HepG2 (cell line): ENCODE measurements around the gene WDR5B. TPM values are rescaled to one million over a fixed set of nuclear protein-coding genes. Genes with fewer than 3 reads are reported as not detected.
A peak's percentile ranks its signal among the peaks of the same experiment; 100 is the strongest.

Source experiments
- AHR ChIP-seq: IDR thresholded peaks from 2 replicates; pipeline ENCODE4 v1.6.1; 2018; ENCODE audit warnings: missing genetic modification reagents, missing compliant biosample characterization
- ERF ChIP-seq: IDR thresholded peaks from 2 replicates; pipeline ENCODE4 v1.6.1; 2018; ENCODE audit warnings: missing biosample characterization, missing genetic modification reagents
- FIP1L1 ChIP-seq: fragments of 200-400 bp; formaldehyde crosslinking; IDR thresholded peaks from 2 replicates; pipeline ENCODE4 v1.6.1; 2018; ENCODE audit warnings: low read depth, mild to moderate bottlenecking, low read length, moderate library complexity, borderline replicate concordance; ENCODE audit not compliant: insufficient read depth
- FLYWCH1 ChIP-seq: sonication (generic); formaldehyde crosslinking; IDR thresholded peaks from 2 replicates; pipeline ENCODE4 v1.8.1; 2023; ENCODE audit warnings: mild to moderate bottlenecking, missing genetic modification reagents
- IRX3 ChIP-seq: sonication (generic); formaldehyde crosslinking; IDR thresholded peaks from 2 replicates; pipeline ENCODE4 v1.8.1; 2023; ENCODE audit warnings: mild to moderate bottlenecking, low read depth, missing genetic modification reagents, borderline replicate concordance
- NR3C1 ChIP-seq: sonication (generic); formaldehyde crosslinking; IDR thresholded peaks from 2 replicates; pipeline ENCODE4 v1.4.0; 2020; ENCODE audit warnings: missing genetic modification reagents
- NRL ChIP-seq: sonication (generic); formaldehyde crosslinking; IDR thresholded peaks from 2 replicates; pipeline ENCODE4 v1.5.0; 2020; ENCODE audit warnings: missing genetic modification reagents, mild to moderate bottlenecking, moderate library complexity, borderline replicate concordance
- RCOR2 ChIP-seq: IDR thresholded peaks from 2 replicates; pipeline ENCODE4 v1.6.1; 2016; ENCODE audit warnings: missing biosample characterization, missing genetic modification reagents
- SETDB1 ChIP-seq: sonication (generic); formaldehyde crosslinking; IDR thresholded peaks from 2 replicates; pipeline ENCODE4 v1.5.1; 2020; ENCODE audit warnings: missing genetic modification reagents, mild to moderate bottlenecking, borderline replicate concordance
- TFE3 ChIP-seq: IDR thresholded peaks from 2 replicates; pipeline ENCODE4 v1.6.1; 2016
- USF2 ChIP-seq, 2 experiments: sonication (generic) in 1 of 2; formaldehyde crosslinking in 1 of 2; IDR thresholded peaks; 2 replicates each; pipeline versions ENCODE4 v1.5.1 to v1.6.1; 2011 to 2020; ENCODE audit warnings: borderline replicate concordance in 1 of 2, low read depth in 1 of 2, low read length in 1 of 2, mild to moderate bottlenecking in 1 of 2, missing genetic modification reagents in 1 of 2, moderate library complexity in 1 of 2
- ZBTB20 ChIP-seq: sonication (generic); formaldehyde crosslinking; IDR thresholded peaks from 2 replicates; pipeline ENCODE4 v1.8.1; 2023; ENCODE audit warnings: missing genetic modification reagents, low read depth, mild to moderate bottlenecking, borderline replicate concordance
- ZIK1 ChIP-seq: sonication (generic); formaldehyde crosslinking; IDR thresholded peaks from 2 replicates; pipeline ENCODE4 v1.5.0; 2020; ENCODE audit warnings: mild to moderate bottlenecking, low read depth, missing genetic modification reagents, borderline replicate concordance
- ZNF264 ChIP-seq: sonication (generic); formaldehyde crosslinking; IDR thresholded peaks from 2 replicates; pipeline ENCODE4 v1.4.0; 2020; ENCODE audit warnings: missing genetic modification reagents
- ZNF382 ChIP-seq: sonication (generic); formaldehyde crosslinking; IDR thresholded peaks from 2 replicates; pipeline ENCODE4 v1.5.0; 2020; ENCODE audit warnings: missing genetic modification reagents, mild to moderate bottlenecking, borderline replicate concordance
- ZNF468 ChIP-seq: sonication (generic); formaldehyde crosslinking; IDR thresholded peaks from 2 replicates; pipeline ENCODE4 v1.8.0; 2022; ENCODE audit warnings: mild to moderate bottlenecking, moderate library complexity, missing genetic modification reagents
- ZNF510 ChIP-seq: sonication (generic); formaldehyde crosslinking; IDR thresholded peaks from 2 replicates; pipeline ENCODE4 v1.4.0; 2020; ENCODE audit warnings: low read depth, mild to moderate bottlenecking, missing genetic modification reagents
- ZNF512 ChIP-seq: sonication (generic); formaldehyde crosslinking; IDR thresholded peaks from 2 replicates; pipeline ENCODE4 v1.4.0; 2020; ENCODE audit warnings: mild to moderate bottlenecking, missing genetic modification reagents
- ZNF564 ChIP-seq: sonication (generic); formaldehyde crosslinking; IDR thresholded peaks from 2 replicates; pipeline ENCODE4 v1.8.1; 2023; ENCODE audit warnings: mild to moderate bottlenecking, missing genetic modification reagents
- ZNF792 ChIP-seq: IDR thresholded peaks from 2 replicates; pipeline ENCODE4 v1.6.1; 2016
- polyA plus RNA-seq, 8 experiments: library from polyadenylated mRNA; depleted of rRNA in 3 of 8; stranded (reverse) in 7 of 8; unstranded in 1 of 8; fragments of >200 nt; fragmentation: Illumina TruSeq in 4 of 8; extraction: Trizol in 4 of 8; gene quantifications; 2 replicates each; pipeline versions ENCODE4 v1.2.1 to v1.2.3, GENCODE V29; 2011 to 2016; ENCODE audit warnings: low read depth in 4 of 8, missing spikeins in 1 of 8, mixed read lengths in 1 of 8; ENCODE audit not compliant: insufficient read depth in 1 of 8
- total RNA-seq, 5 experiments: library from RNA; depleted of rRNA; stranded (reverse); fragments of >200 nt; fragmentation: Illumina TruSeq; extraction: Trizol; gene quantifications; 2 replicates each; pipeline ENCODE4 v1.2.3, GENCODE V29; 2016; ENCODE audit warnings: low read depth in 1 of 5
- TF ChIP-seq, protein P1 (sequence below): sonication (generic); formaldehyde crosslinking; IDR thresholded peaks from 2 replicates; pipeline ENCODE4 v1.8.0; 2022; ENCODE audit warnings: mild to moderate bottlenecking, missing genetic modification reagents

The WDR5B gene
- total and polyA plus RNA-seq, 2 of the 13 experiments (the other 11 are each of a cell fraction or from before 2014, with no cell fraction given): 2.5 to 3.6 TPM

DNA sequence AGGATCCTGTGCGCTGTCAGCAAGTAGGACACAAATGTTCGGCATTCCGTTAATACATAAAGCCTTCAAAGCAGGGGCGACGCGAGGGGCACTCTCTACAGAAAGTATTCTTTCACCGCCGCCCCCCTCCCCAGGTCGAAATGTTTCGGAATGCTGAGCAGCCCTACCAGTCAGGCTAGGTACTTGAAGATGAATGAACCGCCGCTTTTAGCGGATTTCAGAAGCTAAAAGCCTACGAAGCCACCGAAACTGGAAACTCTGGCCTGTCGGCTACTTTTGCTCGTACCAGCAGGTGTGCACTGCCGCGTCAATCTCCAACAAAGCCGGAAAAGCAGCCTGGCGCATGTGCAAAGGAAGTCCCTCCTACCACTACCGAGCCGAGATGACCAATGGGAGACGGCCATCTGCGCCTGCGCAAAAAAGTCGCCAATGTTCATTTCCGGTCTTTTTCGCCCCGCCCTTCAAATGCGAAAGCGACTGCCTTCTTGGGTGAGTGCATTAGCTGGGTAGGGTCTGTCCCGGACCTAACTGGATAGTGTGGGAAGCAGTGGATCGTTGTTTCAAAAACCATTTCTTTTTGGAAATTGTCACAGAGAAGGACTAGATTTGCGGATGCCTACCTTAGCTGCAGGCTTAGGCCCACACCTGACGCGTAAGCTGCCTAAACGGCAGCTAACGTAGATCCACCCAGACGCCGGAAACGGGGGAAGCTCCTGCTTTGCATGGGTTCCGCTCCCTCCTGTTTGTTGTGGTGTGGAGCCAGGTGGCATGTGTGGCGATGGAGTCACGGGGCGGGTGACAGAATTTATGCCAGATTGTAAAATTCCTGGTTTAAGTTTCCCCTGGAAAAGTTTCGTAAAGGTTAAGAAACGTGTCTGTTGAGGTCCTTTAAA is at the start of gene WDR5B (continued):
- TF ChIP-seq ZNF510 (CRISPR knock-in tag): peak; percentile 8; the same call in 1 of the 2 replicates
- no peak for TF ChIP-seq NR3C1 (CRISPR knock-in tag)
- peak; percentile 59; the same call in 1 of the 2 replicates for TF ChIP-seq TFE3 (CRISPR knock-in tag)
- no peak for TF ChIP-seq ZNF382
- TF ChIP-seq NRL (CRISPR knock-in tag): 0 out of 2 replicates have a peak, but pooled peaks have one; percentile 46
- no peak for TF ChIP-seq ZNF468 (CRISPR knock-in tag)
- no peak for TF ChIP-seq ZNF564 (CRISPR knock-in tag)
- peak; percentile 61; the same call in 1 of the 2 replicates for TF ChIP-seq ZNF792 (CRISPR knock-in tag)
- no peak; the same call in 1 of the 2 replicates for TF ChIP-seq ERF
- no peak for TF ChIP-seq USF2 (IDR thresholded peaks at IDR 0.05; ENCODE audit: low read depth, low read length)
- TF ChIP-seq USF2 (CRISPR knock-in tag; IDR thresholded peaks at IDR 0.05; ENCODE audit: borderline replicate concordance): no peak
- no peak for TF ChIP-seq SETDB1 (CRISPR knock-in tag)
- TF ChIP-seq ZBTB20 (CRISPR knock-in tag): 0 out of 2 replicates have a peak, but pooled peaks have one; percentile 12
- no peak for TF ChIP-seq ZIK1 (CRISPR knock-in tag)
- no peak for TF ChIP-seq FIP1L1
- TF ChIP-seq ZNF264 (CRISPR knock-in tag): peak; percentile 53; the same call in 1 of the 2 replicates
- no peak for TF ChIP-seq ZNF512 (CRISPR knock-in tag)
- TF ChIP-seq, protein P1, sequence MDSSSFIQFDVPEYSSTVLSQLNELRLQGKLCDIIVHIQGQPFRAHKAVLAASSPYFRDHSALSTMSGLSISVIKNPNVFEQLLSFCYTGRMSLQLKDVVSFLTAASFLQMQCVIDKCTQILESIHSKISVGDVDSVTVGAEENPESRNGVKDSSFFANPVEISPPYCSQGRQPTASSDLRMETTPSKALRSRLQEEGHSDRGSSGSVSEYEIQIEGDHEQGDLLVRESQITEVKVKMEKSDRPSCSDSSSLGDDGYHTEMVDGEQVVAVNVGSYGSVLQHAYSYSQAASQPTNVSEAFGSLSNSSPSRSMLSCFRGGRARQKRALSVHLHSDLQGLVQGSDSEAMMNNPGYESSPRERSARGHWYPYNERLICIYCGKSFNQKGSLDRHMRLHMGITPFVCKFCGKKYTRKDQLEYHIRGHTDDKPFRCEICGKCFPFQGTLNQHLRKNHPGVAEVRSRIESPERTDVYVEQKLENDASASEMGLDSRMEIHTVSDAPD (CRISPR knock-in tag): 0 out of 2 replicates have a peak, but pooled peaks have one; percentile 30
- no peak for TF ChIP-seq IRX3 (CRISPR knock-in tag)
- TF ChIP-seq RCOR2 (CRISPR knock-in tag): no peak; the same call in 1 of the 2 replicates
- TF ChIP-seq FLYWCH1 (CRISPR knock-in tag): no peak
- no peak for TF ChIP-seq AHR (CRISPR knock-in tag)
- TF ChIP-seq, all 625 proteins: peak for 242
